ENCODE data around the gene SLC29A1.

SLC29A1 gene

GRCh38 chr6:44216677-44217331, 6.6 kb upstream of the SLC29A1 start, which contains the start of gene MYMX:
Gene MYMX (plus strand): TSS chr6:44216926. CDS start chr6:44217472, 546 bp downstream.
- H3K4me3 ChIP-seq (ENCODE audit: low read depth, low read length) = no peak within 1 kb of the TSS
- DNase-seq (ENCODE audit: low read depth, low spot score) = no peak
- TF ChIP-seq CTCF (IDR thresholded peaks at IDR 0.05; ENCODE audit: low read depth, low read length) = no peak
- in situ Hi-C loops (cut with HindIII; ENCODE audit: low sequenced_read_pairs) = no loop called here

- H3K4me3 ChIP-seq (ENCODE audit: low read depth, low read length) = no peak overlapping the region
- DNase-seq (ENCODE audit: low read depth, low spot score) = peak; percentile 54
- in situ Hi-C loops (cut with HindIII; ENCODE audit: low sequenced_read_pairs) = no loop called here
- no peak for TF ChIP-seq CTCF (IDR thresholded peaks at IDR 0.05; ENCODE audit: low read depth, low read length)
These were observed 5.9 kb upstream of the SLC29A1 start for GRCh38 chr6:44217332-44218143.

GRCh38 chr6:44219053-44219814, 4.2 kb upstream of the SLC29A1 start:
- in situ Hi-C loops (cut with HindIII; ENCODE audit: low sequenced_read_pairs) = no loop called here
- DNase-seq (ENCODE audit: low read depth, low spot score) = peak; percentile 56
- peak overlapping the region; percentile 30 for H3K4me3 ChIP-seq (ENCODE audit: low read depth, low read length)
- TF ChIP-seq CTCF (IDR thresholded peaks at IDR 0.05; ENCODE audit: low read depth, low read length) = no peak

- no peak for TF ChIP-seq CTCF (IDR thresholded peaks at IDR 0.05; ENCODE audit: low read depth, low read length)
- in situ Hi-C loops (cut with HindIII; ENCODE audit: low sequenced_read_pairs) = no loop called here
- DNase-seq (ENCODE audit: low read depth, low spot score) = no peak
- peak overlapping the region; percentile 30 for H3K4me3 ChIP-seq (ENCODE audit: low read depth, low read length)
These were observed 3.3 kb upstream of the SLC29A1 start for GRCh38 chr6:44219815-44220784.

- no peak for TF ChIP-seq CTCF (IDR thresholded peaks at IDR 0.05; ENCODE audit: low read depth, low read length)
- in situ Hi-C loops (cut with HindIII; ENCODE audit: low sequenced_read_pairs) = no loop called here
- no peak for DNase-seq (ENCODE audit: low read depth, low spot score)
- no peak overlapping the region for H3K4me3 ChIP-seq (ENCODE audit: low read depth, low read length)
These were observed 2.5 kb upstream of the SLC29A1 start for GRCh38 chr6:44220913-44221290.

All from astrocyte of the spinal cord (primary cell).